Neural progenitor cell (in vitro differentiated cells): ENCODE measurements around the gene PROSER3.

ENCODE experiments used
- EZH2 ChIP-seq: fragments of 200-600 bp; sonication (generic); IDR thresholded peaks from 2 replicates; pipeline ENCODE4 v1.6.1; 2017; ENCODE audit warnings: antibody characterized with exemption, mild to moderate bottlenecking, moderate library complexity
- TF ChIP-seq, protein P1 (sequence below): fragments of 200-600 bp; sonication (generic); IDR thresholded peaks from 2 replicates; pipeline ENCODE4 v1.5.1; 2017; ENCODE audit warnings: antibody characterized with exemption, mild to moderate bottlenecking

DNA sequence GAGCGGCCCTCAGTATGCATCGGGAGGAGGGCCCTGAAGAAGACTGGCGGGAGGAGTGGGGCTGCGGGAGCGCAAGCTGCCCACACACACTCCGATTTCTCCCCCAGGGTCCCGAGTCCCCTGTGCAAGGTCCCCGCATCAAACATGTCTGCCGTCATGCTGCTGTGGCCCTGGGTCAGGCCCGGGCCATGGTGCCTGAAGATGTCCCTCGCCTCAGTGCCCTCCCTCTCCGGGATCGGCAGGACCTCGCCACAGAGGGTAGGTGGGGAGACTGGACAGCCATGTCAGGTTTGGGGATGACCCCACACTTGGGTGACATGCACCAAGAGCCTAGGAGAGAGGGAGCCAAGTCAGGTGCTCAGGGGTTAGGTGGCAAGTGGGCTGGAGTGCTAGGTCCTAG is 35.5 kb upstream of the PROSER3 start:
- TF ChIP-seq, protein P1, sequence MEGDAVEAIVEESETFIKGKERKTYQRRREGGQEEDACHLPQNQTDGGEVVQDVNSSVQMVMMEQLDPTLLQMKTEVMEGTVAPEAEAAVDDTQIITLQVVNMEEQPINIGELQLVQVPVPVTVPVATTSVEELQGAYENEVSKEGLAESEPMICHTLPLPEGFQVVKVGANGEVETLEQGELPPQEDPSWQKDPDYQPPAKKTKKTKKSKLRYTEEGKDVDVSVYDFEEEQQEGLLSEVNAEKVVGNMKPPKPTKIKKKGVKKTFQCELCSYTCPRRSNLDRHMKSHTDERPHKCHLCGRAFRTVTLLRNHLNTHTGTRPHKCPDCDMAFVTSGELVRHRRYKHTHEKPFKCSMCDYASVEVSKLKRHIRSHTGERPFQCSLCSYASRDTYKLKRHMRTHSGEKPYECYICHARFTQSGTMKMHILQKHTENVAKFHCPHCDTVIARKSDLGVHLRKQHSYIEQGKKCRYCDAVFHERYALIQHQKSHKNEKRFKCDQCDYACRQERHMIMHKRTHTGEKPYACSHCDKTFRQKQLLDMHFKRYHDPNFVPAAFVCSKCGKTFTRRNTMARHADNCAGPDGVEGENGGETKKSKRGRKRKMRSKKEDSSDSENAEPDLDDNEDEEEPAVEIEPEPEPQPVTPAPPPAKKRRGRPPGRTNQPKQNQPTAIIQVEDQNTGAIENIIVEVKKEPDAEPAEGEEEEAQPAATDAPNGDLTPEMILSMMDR, result no peak
- no peak for TF ChIP-seq EZH2
